Naive thymus-derived CD4-positive, alpha-beta T cell (primary cell): ENCODE data around the gene SDCCAG8. TPM values are rescaled to one million over a fixed set of nuclear protein-coding genes. Genes with fewer than 3 reads are reported as not detected.

Experiments used
- ATAC-seq: fragments of 150-1000 bp; cut with Tn5 transposase; 2 replicates; pipeline ENCODE4 v1.10.0; 2021; ENCODE audit warnings: mild to moderate bottlenecking, moderate library complexity
- CTCF ChIA-PET: fragments of 350-600 bp; sonication (Branson Sonifier 250); formaldehyde crosslinking; loops from one replicate; lab custom pipeline; 2021; ENCODE audit warnings: antibody characterized with exemption; lab: Charles Lee
- POLR2A ChIA-PET: fragments of 350-600 bp; sonication (Branson Sonifier 250); formaldehyde crosslinking; loops from one replicate; lab custom pipeline; 2021; ENCODE audit warnings: antibody characterized with exemption, inconsistent platforms; lab: Charles Lee
- DNase-seq, 9 donors: peaks; one replicate each; pipeline versions ENCODE4 v3.0.0 to v3.0.0-alpha.2; 2020 to 2022; ENCODE audit warnings: mixed read lengths in 1 of 9
- H3K27ac ChIP-seq: one replicate; pipeline ENCODE4 v1.7.0; 2013; ENCODE audit warnings: mild to moderate bottlenecking, low read depth, low read length, moderate library complexity
- H3K27me3 ChIP-seq, 2 donors: one replicate each; pipeline ENCODE4 v1.7.0; 2013; ENCODE audit warnings: low read length in 2 of 2, mild to moderate bottlenecking in 2 of 2, moderate library complexity in 2 of 2; ENCODE audit not compliant: control insufficient read depth in 2 of 2, insufficient read depth in 2 of 2
- H3K36me3 ChIP-seq, 3 experiments: 1 replicate in 2 of 3; 2 replicates in 1 of 3; pipeline ENCODE4 v1.7.0; 2013; ENCODE audit warnings: low read length in 3 of 3, mild to moderate bottlenecking in 3 of 3, moderate library complexity in 1 of 3; ENCODE audit not compliant: insufficient read depth in 3 of 3, control insufficient read depth in 2 of 3
- H3K4me1 ChIP-seq, 2 donors: one replicate each; pipeline ENCODE4 v1.7.0; 2013; ENCODE audit warnings: low read length in 2 of 2, mild to moderate bottlenecking in 2 of 2, moderate library complexity in 1 of 2; ENCODE audit not compliant: control insufficient read depth in 2 of 2, insufficient read depth in 2 of 2
- H3K4me3 ChIP-seq: 2 replicates; pipeline ENCODE4 v1.7.0; 2013; ENCODE audit warnings: mild to moderate bottlenecking, low read length
- H3K9me3 ChIP-seq, 3 experiments: 1 replicate in 2 of 3; 2 replicates in 1 of 3; pipeline ENCODE4 v1.7.0; 2013; ENCODE audit warnings: low read length in 3 of 3; ENCODE audit not compliant: control insufficient read depth in 2 of 3
- H3K27ac Mint-ChIP-seq, 9 donors: one replicate each; pipeline ENCODE4 v1.8.0; 2020 to 2022; ENCODE audit warnings: mixed read lengths in 9 of 9, mild to moderate bottlenecking in 8 of 9, moderate library complexity in 5 of 9, inconsistent platforms in 2 of 9
- H3K27me3 Mint-ChIP-seq, 5 donors: one replicate each; pipeline ENCODE4 v1.8.0; 2021 to 2022; ENCODE audit warnings: mixed read lengths in 5 of 5, mild to moderate bottlenecking in 1 of 5
- H3K36me3 Mint-ChIP-seq, 5 donors: one replicate each; pipeline ENCODE4 v1.8.0; 2020 to 2022; ENCODE audit warnings: mixed read lengths in 5 of 5, mild to moderate bottlenecking in 3 of 5, inconsistent platforms in 1 of 5
- H3K4me1 Mint-ChIP-seq, 7 donors: one replicate each; pipeline ENCODE4 v1.8.0; 2020 to 2022; ENCODE audit warnings: mixed read lengths in 7 of 7, mild to moderate bottlenecking in 3 of 7, inconsistent platforms in 1 of 7
- H3K4me3 Mint-ChIP-seq, 10 donors: one replicate each; pipeline ENCODE4 v1.8.0; 2020 to 2022; ENCODE audit warnings: mild to moderate bottlenecking in 10 of 10, mixed read lengths in 10 of 10, moderate library complexity in 6 of 10, inconsistent platforms in 2 of 10
- H3K9me3 Mint-ChIP-seq, 11 donors: one replicate each; pipeline ENCODE4 v1.8.0; 2020 to 2022; ENCODE audit warnings: mixed read lengths in 11 of 11, mild to moderate bottlenecking in 4 of 11, inconsistent platforms in 1 of 11, moderate library complexity in 1 of 11
- intact Hi-C, 2 donors: fragments of 100-400 bp; cut with micrococcal nuclease; formaldehyde crosslinking; loops; one replicate each; pipeline ENCODE4 v1.15.1; 2023
- polyA plus RNA-seq, 2 donors: library from polyadenylated mRNA; unstranded; fragments of 300-500 nt; fragmentation: Illumina TruSeq; gene quantifications; one replicate each; pipeline ENCODE4 v1.2.3, GENCODE V29; 2021
- total RNA-seq, 6 experiments: library from RNA in 5 of 6; stranded (reverse) in 5 of 6; gene quantifications; 1 replicate in 5 of 6; 2 replicates in 1 of 6; pipeline ENCODE4 v1.2.3 and lab custom pipeline; 2021 to 2026

The SDCCAG8 gene
- total and polyA plus RNA-seq, 7 experiments from 2014 or later = 26.0 to 45.2 (median 39.1) TPM

- Mint-ChIP-seq H3K27ac (peak overlapping the region in 2 of 9 donors; percentile 54 to 57), H3K4me1 (peaks cover 0 to 17% (median 4%) of the 10 kb centered on the region in 7 donors)
- ATAC-seq = peak; percentile 69
Observed at GRCh38 chr1:243447347-243447746, 191.5 kb downstream of the SDCCAG8 start.

GRCh38 chr1:243447844-243448243, 192.0 kb downstream of the SDCCAG8 start:
- no peak for ATAC-seq
- Histone ChIP-seq H3K27ac (no peak overlapping the region), H3K36me3 (peaks cover 0 to 3% (median 0%) of the 10 kb centered on the region in 3 experiments), H3K9me3 (no peaks in the 10 kb centered on the region), H3K4me1 (no peaks in the 10 kb centered on the region), H3K4me3 (no peak overlapping the region), H3K27me3 (no peaks in the 10 kb centered on the region)
- no peaks in the 10 kb centered on the region for H3K27me3 Mint-ChIP-seq
- DNase-seq = no peak
- intact Hi-C loops = no loop called here
- peak overlapping the region in 1 of 10 donors; percentile 7 for H3K4me3 Mint-ChIP-seq
- H3K4me1 Mint-ChIP-seq = peaks cover 0 to 14% (median 4%) of the 10 kb centered on the region in 7 donors
- ChIA-PET CTCF (interaction anchor here (0.7 kb wide), 1 partner anchor 26 kb away, joined by 3 read pairs; no protein-coding TSS in a partner anchor), POLR2A (no interaction called here)
- peak overlapping the region in 2 of 9 donors; percentile 33 to 54 for H3K27ac Mint-ChIP-seq
- peaks cover 0 to 29% (median 14%) of the 10 kb centered on the region in 5 donors for H3K36me3 Mint-ChIP-seq
- no peaks in the 10 kb centered on the region for H3K9me3 Mint-ChIP-seq

More at GRCh38 chr1:243447347-243447746, 191.5 kb downstream of the SDCCAG8 start:
- Mint-ChIP-seq H3K9me3 (no peaks in the 10 kb centered on the region), H3K27me3 (no peaks in the 10 kb centered on the region), H3K36me3 (peaks cover 0 to 29% (median 14%) of the 10 kb centered on the region in 5 donors), H3K4me3 (no peak overlapping the region)
- no peaks in the 10 kb centered on the region for H3K27me3 ChIP-seq
- POLR2A ChIA-PET = no interaction called here
- H3K9me3 ChIP-seq = no peaks in the 10 kb centered on the region
- peak in 3 of 9 donors; percentile 5 to 28 (median 9) for DNase-seq
- CTCF ChIA-PET = no interaction called here
- H3K27ac ChIP-seq = no peak overlapping the region
- intact Hi-C loops = no loop called here
- peaks cover 0 to 3% (median 0%) of the 10 kb centered on the region in 3 experiments for H3K36me3 ChIP-seq
- H3K4me3 ChIP-seq = no peak overlapping the region
- H3K4me1 ChIP-seq = no peaks in the 10 kb centered on the region

GRCh38 chr1:243449373-243449772, 193.5 kb downstream of the SDCCAG8 start:
- Histone ChIP-seq H3K4me1 (no peaks in the 10 kb centered on the region), H3K4me3 (no peak overlapping the region), H3K9me3 (no peaks in the 10 kb centered on the region), H3K27me3 (no peaks in the 10 kb centered on the region), H3K27ac (no peak overlapping the region), H3K36me3 (peaks cover 0 to 3% (median 0%) of the 10 kb centered on the region in 3 experiments)
- CTCF ChIA-PET = no interaction called here
- no peak overlapping the region for H3K4me3 Mint-ChIP-seq
- H3K27me3 Mint-ChIP-seq = no peaks in the 10 kb centered on the region
- peaks cover 0 to 34% (median 14%) of the 10 kb centered on the region in 5 donors for H3K36me3 Mint-ChIP-seq
- DNase-seq = no peak
- POLR2A ChIA-PET = no interaction called here
- ATAC-seq = no peak
- intact Hi-C loops = no loop called here
- H3K27ac Mint-ChIP-seq = no peak overlapping the region
- H3K9me3 Mint-ChIP-seq = no peaks in the 10 kb centered on the region
- H3K4me1 Mint-ChIP-seq = peaks cover 0 to 14% (median 4%) of the 10 kb centered on the region in 7 donors

- peaks cover 0 to 40% (median 12%) of the 10 kb centered on the region in 5 donors for H3K36me3 Mint-ChIP-seq
- ChIA-PET POLR2A (no interaction called here), CTCF (no interaction called here)
- Histone ChIP-seq H3K9me3 (no peaks in the 10 kb centered on the region), H3K4me1 (no peaks in the 10 kb centered on the region), H3K27ac (no peak overlapping the region), H3K27me3 (no peaks in the 10 kb centered on the region), H3K36me3 (peaks cover 0 to 10% (median 0%) of the 10 kb centered on the region in 3 experiments), H3K4me3 (no peak overlapping the region)
- peaks cover 0 to 14% (median 4%) of the 10 kb centered on the region in 7 donors for H3K4me1 Mint-ChIP-seq
- DNase-seq = no peak
- H3K9me3 Mint-ChIP-seq = no peaks in the 10 kb centered on the region
- no peak overlapping the region for H3K4me3 Mint-ChIP-seq
- no peaks in the 10 kb centered on the region for H3K27me3 Mint-ChIP-seq
- peak; percentile 65 for ATAC-seq
- intact Hi-C loops = no loop called here
- peak overlapping the region in 1 of 9 donors; percentile 46 for H3K27ac Mint-ChIP-seq
Observed at GRCh38 chr1:243452092-243452491, 196.3 kb downstream of the SDCCAG8 start.

- Mint-ChIP-seq H3K27ac (no peak overlapping the region), H3K36me3 (peaks cover 0 to 48% (median 10%) of the 10 kb centered on the region in 5 donors), H3K4me3 (no peak overlapping the region), H3K9me3 (no peaks in the 10 kb centered on the region), H3K4me1 (peaks cover 0 to 3% (median 0%) of the 10 kb centered on the region in 7 donors), H3K27me3 (no peaks in the 10 kb centered on the region)
- Histone ChIP-seq H3K4me1 (no peaks in the 10 kb centered on the region), H3K4me3 (no peak overlapping the region), H3K27ac (no peak overlapping the region), H3K27me3 (no peaks in the 10 kb centered on the region), H3K9me3 (no peaks in the 10 kb centered on the region), H3K36me3 (peaks cover 0 to 10% (median 0%) of the 10 kb centered on the region in 3 experiments)
- no peak for DNase-seq
- CTCF ChIA-PET = no interaction called here
- intact Hi-C loops = no loop called here
- POLR2A ChIA-PET = no interaction called here
- no peak for ATAC-seq
Observed at GRCh38 chr1:243454328-243454997, 198.6 kb downstream of the SDCCAG8 start.

- H3K4me1 ChIP-seq = no peaks in the 10 kb centered on the region
- ChIA-PET POLR2A (no interaction called here), CTCF (no interaction called here)
- H3K27ac ChIP-seq = no peak overlapping the region
- no peak overlapping the region for H3K27ac Mint-ChIP-seq
- no peak for DNase-seq
- no peak overlapping the region for H3K4me3 ChIP-seq
- H3K9me3 ChIP-seq = no peaks in the 10 kb centered on the region
- no peak overlapping the region for H3K4me3 Mint-ChIP-seq
- peaks cover 0 to 14% (median 0%) of the 10 kb centered on the region in 3 experiments for H3K36me3 ChIP-seq
- no peaks in the 10 kb centered on the region for H3K9me3 Mint-ChIP-seq
- no peak for ATAC-seq
- H3K27me3 Mint-ChIP-seq = no peaks in the 10 kb centered on the region
- intact Hi-C loops = no loop called here
- H3K27me3 ChIP-seq = no peaks in the 10 kb centered on the region
- H3K36me3 Mint-ChIP-seq = peaks cover 0 to 51% (median 7%) of the 10 kb centered on the region in 5 donors
- H3K4me1 Mint-ChIP-seq = peaks cover 0 to 3% (median 0%) of the 10 kb centered on the region in 7 donors
Observed at GRCh38 chr1:243455760-243456651, 200.2 kb downstream of the SDCCAG8 start.
